GM12865 (cell line): ENCODE measurements around the gene LOXL3.
A peak's percentile ranks its signal among the peaks of the same experiment; 100 is the strongest.

Source experiments
- DNase-seq: peaks from one replicate; pipeline ENCODE4 v3.0.0; 2010; ENCODE audit warnings: low read depth
- H3K4me3 ChIP-seq: 2 replicates; pipeline ENCODE4 v1.5.1; 2011; ENCODE audit warnings: mild to moderate bottlenecking, low read depth, low read length, control low read depth
- CTCF ChIP-seq: IDR thresholded peaks from 2 replicates; pipeline ENCODE4 v1.5.1; 2011; ENCODE audit warnings: low read length, control low read depth, low read depth, inconsistent platforms; ENCODE audit not compliant: insufficient read depth; ENCODE audit errors: missing control alignments

LOXL3 gene

DNA sequence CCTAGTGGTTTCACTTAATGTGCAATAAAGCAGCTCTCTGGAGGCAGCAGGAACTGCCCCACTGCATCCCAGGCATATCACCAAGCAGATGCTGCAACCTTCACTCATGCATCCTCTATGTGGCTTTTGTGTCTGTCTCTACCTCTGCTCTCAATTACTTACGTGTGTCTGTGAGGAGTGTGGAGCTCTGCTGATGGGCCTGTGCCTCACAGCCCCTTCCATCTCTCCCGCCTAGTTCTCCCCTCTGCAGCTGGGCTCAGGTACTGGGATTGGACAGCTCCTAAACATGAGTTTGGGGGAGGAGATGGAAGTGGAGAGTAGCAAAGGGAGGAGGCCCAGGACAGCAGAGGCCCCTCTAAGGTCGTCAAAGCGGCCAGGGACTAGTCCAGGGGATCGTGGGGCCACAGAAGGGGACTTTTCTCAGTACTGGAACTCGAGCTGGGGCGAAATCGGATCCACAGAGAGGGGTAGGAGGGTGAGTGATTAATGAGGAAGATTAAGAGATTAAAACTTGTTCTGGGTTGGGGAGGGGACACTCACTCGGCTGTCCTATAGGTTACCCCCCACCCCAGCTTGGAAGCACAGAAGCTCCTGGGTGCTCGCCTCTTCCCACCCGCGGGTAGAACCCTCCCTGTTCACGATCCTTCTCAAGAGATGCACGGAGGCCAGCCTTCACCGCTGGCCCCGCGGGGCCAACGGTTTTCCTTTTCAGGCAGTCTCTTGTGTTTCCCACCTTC is 52.2 kb downstream of the LOXL3 start:
- TF ChIP-seq CTCF: no peak
- no peak overlapping the region for H3K4me3 ChIP-seq
- no peak for DNase-seq

DNA sequence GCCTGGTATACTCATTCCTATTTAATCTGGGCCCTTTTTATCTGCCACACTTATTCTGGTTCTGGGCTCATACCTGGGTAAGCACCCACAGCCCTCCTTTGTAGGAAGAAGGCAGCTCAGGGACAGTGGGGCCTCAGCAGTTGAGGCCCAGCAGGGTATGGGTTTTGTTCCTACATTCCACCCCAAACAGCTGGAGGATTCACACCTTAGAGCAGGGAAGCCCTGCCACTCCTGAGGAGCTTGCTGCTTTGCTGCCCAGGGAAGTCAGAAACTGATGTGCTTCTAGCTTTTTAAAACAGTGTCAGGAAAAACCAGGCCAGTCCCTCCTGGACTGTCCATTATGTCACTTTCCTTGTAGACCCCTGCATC is 53.2 kb downstream of the LOXL3 start:
- TF ChIP-seq CTCF: no peak
- DNase-seq: no peak
- no peak overlapping the region for H3K4me3 ChIP-seq

GRCh38 chr2:74499940-74500577 is 53.7 kb downstream of the LOXL3 start:
- TF ChIP-seq CTCF: no peak
- no peak for DNase-seq
- H3K4me3 ChIP-seq: no peak overlapping the region

- DNase-seq: no peak
- H3K4me3 ChIP-seq: peak within 1 kb of the TSS; percentile 43
- TF ChIP-seq CTCF: no peak
Observed at GRCh38 chr2:74499267-74499939, 54.3 kb downstream of the LOXL3 start, which contains the start of gene LBX2. LBX2 (minus strand) TSS chr2:74499603; CDS start chr2:74499537, 66 bp downstream.

DNA sequence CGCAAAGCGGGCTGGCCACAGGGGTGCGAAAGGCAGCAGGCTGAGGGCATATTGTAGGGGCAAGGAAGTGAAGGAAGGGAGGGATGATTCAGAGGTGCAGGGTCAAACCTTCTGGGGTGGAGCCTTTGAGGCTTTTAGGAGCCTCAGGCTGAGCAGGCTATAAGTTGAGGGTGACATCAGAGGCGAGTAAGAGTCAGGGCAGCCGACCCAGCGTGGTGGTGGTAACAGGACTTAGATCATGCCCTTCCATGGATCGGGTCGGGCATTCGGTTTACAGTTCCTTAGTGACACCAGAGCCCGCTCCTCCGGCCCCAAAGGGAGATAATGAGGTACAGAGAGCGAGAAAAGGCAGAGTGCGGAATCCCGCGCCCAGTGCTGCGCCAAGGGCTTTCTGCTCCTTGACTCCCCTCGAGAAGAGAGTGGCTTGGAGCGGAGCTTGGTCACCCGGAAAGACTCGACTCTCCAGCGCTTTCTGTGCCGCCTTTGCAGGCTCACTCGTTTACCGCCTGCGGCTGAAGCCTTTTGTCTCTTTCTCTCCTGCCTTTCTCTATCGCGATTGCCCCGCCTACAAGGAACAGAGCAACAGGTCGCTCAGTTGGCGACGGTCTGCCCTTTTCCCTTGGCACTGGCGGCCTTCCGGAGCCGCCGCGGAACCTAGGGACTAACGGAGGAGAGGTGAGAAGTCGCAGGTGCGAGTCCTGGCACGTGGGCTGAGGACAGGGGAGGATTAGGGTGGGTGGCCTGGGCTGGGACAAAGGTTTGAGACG is 55.1 kb downstream of the LOXL3 start:
- no peak for TF ChIP-seq CTCF
- peak; percentile 46 for DNase-seq
- peak overlapping the region; percentile 43 for H3K4me3 ChIP-seq

- TF ChIP-seq CTCF: no peak
- DNase-seq: peak; percentile 52
- H3K4me3 ChIP-seq: peak overlapping the region; percentile 43
Observed at GRCh38 chr2:74497777-74498499, 55.8 kb downstream of the LOXL3 start.
